Right lobe of liver (tissue), 6 donors: ENCODE data around the gene DCDC2C. TPM values are rescaled to one million over a fixed set of nuclear protein-coding genes. Genes with fewer than 3 reads are reported as not detected.
"Not testable (repeated sequence)": the region's sequence is repeated elsewhere in the genome, so short reads cannot be mapped to it uniquely, and the experiment has no call there.

Experiments used
- ATAC-seq, 4 donors: fragments of 200-7000 bp; cut with Tn5 transposase; one replicate each; pipeline ENCODE4 v1.9.1; 2020; ENCODE audit warnings: mild to moderate bottlenecking in 4 of 4, moderate library complexity in 4 of 4
- DNase-seq, 3 donors: peaks; one replicate each; pipeline ENCODE4 v3.0.0-alpha.2; 2020
- H3K27ac ChIP-seq, 3 donors: fragments of 200-600 bp; one replicate each; pipeline ENCODE4 v1.8.0; 2022
- H3K27me3 ChIP-seq, 2 donors: fragments of 200-600 bp; one replicate each; pipeline ENCODE4 v1.8.0; 2022
- H3K36me3 ChIP-seq, 4 donors: fragments of 200-600 bp; sonication (generic) in 1 of 4; one replicate each; pipeline versions ENCODE4 v1.5.1 to v1.8.0; 2017 to 2022; ENCODE audit warnings: control low read depth in 1 of 4
- H3K4me1 ChIP-seq, 4 donors: fragments of 200-600 bp; sonication (generic) in 1 of 4; one replicate each; pipeline versions ENCODE4 v1.5.1 to v1.8.0; 2017 to 2022; ENCODE audit warnings: control low read depth in 1 of 4
- H3K4me3 ChIP-seq, 3 donors: fragments of 200-600 bp; one replicate each; pipeline ENCODE4 v1.8.0; 2022
- H3K9me3 ChIP-seq, 4 donors: fragments of 200-600 bp; sonication (generic) in 1 of 4; one replicate each; pipeline versions ENCODE4 v1.5.1 to v1.8.0; 2017 to 2022; ENCODE audit warnings: control low read depth in 1 of 4
- POLR2A ChIP-seq: fragments of 450-650 bp; IDR thresholded peaks from one replicate; pipeline ENCODE4 v1.6.1; 2017; ENCODE audit warnings: antibody characterized with exemption, mild to moderate bottlenecking
- WGBS: methylation state at CpG from one replicate; pipeline ENCODE4 v1.1.6; 2018; ENCODE audit warnings: low coverage, low lambda C conversion rate; ENCODE audit not compliant: insufficient coverage; ENCODE audit errors: missing lambda C conversion rate; 5-methylcytosine and 5-hydroxymethylcytosine counted together
- intact Hi-C, 2 donors: fragments of 100-400 bp; cut with DNase I; formaldehyde crosslinking; loops; one replicate each; pipeline versions ENCODE4 v1.11.2 to v1.14.1; 2022
- total RNA-seq, 6 experiments: library from RNA; depleted of rRNA in 2 of 6; stranded (reverse); fragments of >200 nt in 2 of 6; fragmentation: NEBNext Ultra II Directional in 3 of 6; extraction: Animal tissue kit (Norgen Biotek cat#: 25700) in 3 of 6; gene quantifications; one replicate each; pipeline versions ENCODE4 v1.1.0 to v1.2.4, GENCODE V29; 2016 to 2023
- TF ChIP-seq, protein P1 (sequence below), 4 donors: fragments of 200-600 bp in 3 of 4; fragments of 450-650 bp in 1 of 4; IDR thresholded peaks; one replicate each; pipeline versions ENCODE4 v1.5.1 to v1.8.0; 2016 to 2022; ENCODE audit warnings: antibody characterized with exemption in 4 of 4, mild to moderate bottlenecking in 2 of 4
- donor health status: DM: no; HTN: yes; CAD: no.
- donor health status: DM: no; HTN: no; CAD: no.
- donor health status: DM: no; HTN: no; CAD: no.
- donor health status: DM: no; HTN: yes; CAD: no.
- donor health status: DM: no; HTN: yes; CAD: no.

Gene DCDC2C
- total RNA-seq, 6 experiments from 2014 or later, result not detected

DNA sequence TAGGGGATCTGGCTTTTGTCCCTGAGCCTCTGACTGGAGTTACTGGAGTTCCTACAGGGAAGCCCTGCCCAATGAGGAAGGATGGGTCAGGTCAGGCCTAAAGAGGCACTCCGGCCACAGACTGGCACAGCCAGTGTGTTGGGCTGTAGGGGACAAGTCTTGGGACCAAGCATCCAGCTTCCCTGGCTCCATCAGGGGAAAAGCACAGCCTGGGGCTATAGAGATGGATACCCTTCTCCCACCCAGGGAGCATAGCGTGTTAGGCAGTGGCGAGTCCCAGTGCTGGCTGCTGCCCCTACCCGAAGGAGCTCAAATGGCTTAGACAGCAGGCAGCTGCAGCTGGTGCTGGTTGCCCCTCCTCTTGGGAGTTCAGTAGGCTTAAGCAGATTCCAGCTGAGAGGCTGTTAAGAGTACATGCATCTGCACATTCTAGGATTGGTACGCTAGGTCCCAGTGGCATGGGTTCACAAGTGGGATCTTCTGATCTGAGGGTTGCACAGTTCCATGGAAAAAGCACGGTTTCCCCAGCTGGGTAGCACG, 111.4 kb downstream of the DCDC2C start:
- Histone ChIP-seq H3K36me3 (no peaks in the 10 kb centered on the region), H3K27ac (no peak overlapping the region), H3K9me3 (no peaks in the 10 kb centered on the region), H3K4me3 (no peak overlapping the region), H3K4me1 (no peaks in the 10 kb centered on the region), H3K27me3 (no peaks in the 10 kb centered on the region)
- WGBS, result no CpG with 5 or more reads among the region's 7 CpGs
- intact Hi-C loops, result no loop called here
- DNase-seq (no peak), ATAC-seq (no peak)
- TF ChIP-seq, protein P1, sequence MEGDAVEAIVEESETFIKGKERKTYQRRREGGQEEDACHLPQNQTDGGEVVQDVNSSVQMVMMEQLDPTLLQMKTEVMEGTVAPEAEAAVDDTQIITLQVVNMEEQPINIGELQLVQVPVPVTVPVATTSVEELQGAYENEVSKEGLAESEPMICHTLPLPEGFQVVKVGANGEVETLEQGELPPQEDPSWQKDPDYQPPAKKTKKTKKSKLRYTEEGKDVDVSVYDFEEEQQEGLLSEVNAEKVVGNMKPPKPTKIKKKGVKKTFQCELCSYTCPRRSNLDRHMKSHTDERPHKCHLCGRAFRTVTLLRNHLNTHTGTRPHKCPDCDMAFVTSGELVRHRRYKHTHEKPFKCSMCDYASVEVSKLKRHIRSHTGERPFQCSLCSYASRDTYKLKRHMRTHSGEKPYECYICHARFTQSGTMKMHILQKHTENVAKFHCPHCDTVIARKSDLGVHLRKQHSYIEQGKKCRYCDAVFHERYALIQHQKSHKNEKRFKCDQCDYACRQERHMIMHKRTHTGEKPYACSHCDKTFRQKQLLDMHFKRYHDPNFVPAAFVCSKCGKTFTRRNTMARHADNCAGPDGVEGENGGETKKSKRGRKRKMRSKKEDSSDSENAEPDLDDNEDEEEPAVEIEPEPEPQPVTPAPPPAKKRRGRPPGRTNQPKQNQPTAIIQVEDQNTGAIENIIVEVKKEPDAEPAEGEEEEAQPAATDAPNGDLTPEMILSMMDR (IDR thresholded peaks at IDR 0.05), result no peak
- TF ChIP-seq POLR2A, result no peak

DNA sequence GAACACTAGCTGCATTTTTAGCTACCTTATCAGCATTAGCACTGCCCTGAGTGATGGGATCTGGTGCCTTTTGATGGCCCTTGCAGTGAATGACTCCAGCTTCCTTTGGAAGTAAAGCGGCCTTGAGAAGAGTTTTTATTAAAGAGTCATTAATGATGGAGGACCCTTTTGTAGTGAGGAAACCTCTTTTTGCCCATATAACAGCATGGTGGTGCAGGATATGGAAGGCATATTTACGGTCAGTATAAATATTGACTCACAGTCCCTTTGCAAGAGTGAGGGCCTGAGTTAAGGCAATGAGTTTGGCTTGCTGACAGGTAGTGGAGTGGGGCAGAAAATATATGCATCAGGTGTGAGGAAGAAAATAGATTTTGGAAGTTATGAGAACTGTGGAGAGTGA, 113.8 kb downstream of the DCDC2C start:
- H3K27ac ChIP-seq, ATAC-seq, H3K36me3 ChIP-seq, H3K9me3 ChIP-seq, H3K27me3 ChIP-seq, DNase-seq, H3K4me1 ChIP-seq, H3K4me3 ChIP-seq, intact Hi-C loops: not testable (repeated sequence)
- 51% methylated on average over 2 of the region's 2 CpGs for WGBS

DNA sequence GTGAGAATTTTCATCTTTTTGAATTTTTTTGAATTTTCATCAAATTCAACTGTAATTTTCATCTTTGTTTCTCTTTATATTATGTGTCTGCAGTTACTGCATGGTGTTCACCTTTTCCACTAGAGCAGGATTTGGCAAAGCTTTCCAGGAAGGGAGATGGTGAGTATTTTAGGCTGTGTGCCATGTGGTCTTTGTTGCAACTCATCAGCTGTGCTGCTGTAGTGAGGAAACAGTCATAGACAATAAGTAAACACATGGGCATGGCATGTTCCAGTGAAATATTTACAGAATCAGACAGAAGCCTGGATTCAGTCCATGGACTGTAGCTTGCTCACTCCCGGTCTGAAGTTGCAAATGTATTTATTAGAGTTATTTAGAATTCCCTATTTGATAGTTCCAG, 120.4 kb downstream of the DCDC2C start:
- DNase-seq (peak in 1 of 3 donors; percentile 68), ATAC-seq (peak; percentile 88 to 99 (median 96))
- intact Hi-C loops, result no loop called here
- H3K27me3 ChIP-seq, result no peaks in the 10 kb centered on the region
- no peak overlapping the region for H3K4me3 ChIP-seq
- no peak for TF ChIP-seq POLR2A
- TF ChIP-seq, protein P1 (IDR thresholded peaks at IDR 0.05), result no peak
- WGBS, result 10% methylated on average over 1 of the region's 1 CpG
- no peaks in the 10 kb centered on the region for H3K4me1 ChIP-seq
- no peaks in the 10 kb centered on the region for H3K9me3 ChIP-seq
- H3K27ac ChIP-seq, result no peak overlapping the region
- H3K36me3 ChIP-seq, result no peaks in the 10 kb centered on the region

DNA sequence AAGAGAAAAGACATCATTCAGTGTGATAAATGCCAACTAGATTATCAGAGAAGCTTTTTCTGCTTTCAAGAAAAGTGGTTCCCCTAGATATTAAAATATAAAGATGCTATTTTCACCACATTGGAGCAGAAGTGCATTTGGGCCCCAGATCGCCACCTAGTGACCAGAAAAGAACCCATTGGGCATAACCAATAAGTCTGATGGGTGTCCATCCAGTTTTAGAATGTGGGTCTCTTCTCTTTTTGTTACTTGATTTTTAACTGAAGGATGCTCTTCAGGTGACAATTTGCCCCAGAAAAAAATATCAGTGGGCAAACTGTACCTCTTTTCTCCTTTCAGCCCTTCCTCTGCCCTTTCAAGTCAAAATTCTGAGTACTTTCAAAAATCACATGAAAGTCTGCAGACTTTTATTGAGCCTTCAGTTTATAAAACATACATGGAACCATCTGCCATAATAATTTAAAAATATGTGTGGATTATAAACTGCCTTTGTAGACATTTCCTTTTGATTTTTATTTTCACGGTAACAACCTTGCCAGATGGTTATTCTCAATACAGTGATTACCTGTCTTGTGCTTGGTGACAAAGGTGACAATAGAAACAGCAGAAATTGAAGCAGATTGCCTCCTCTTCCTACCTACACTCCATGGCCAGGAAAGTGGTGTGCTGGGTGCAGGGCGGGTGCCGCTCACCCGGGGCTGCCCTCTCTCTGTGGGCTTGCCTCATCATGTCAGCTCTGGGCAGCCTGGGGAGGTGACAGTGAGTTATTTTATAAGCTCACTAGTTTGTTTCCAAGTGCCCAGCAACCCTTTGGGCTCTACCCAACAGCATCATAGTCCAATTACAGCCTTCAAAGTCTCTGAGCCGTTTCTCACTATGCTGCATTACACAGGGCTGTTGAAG, 124.5 kb downstream of the DCDC2C start:
- TF ChIP-seq, protein P1 (IDR thresholded peaks at IDR 0.05), result peak; percentile 47 to 75 (median 66)
- no peak for TF ChIP-seq POLR2A
- H3K4me1 ChIP-seq, result no peaks in the 10 kb centered on the region
- ATAC-seq (peak; percentile 48 to 62 (median 57)), DNase-seq (peak in 1 of 3 donors; percentile 28)
- intact Hi-C loops, result no loop called here
- no peak overlapping the region for H3K4me3 ChIP-seq
- H3K27me3 ChIP-seq, result no peaks in the 10 kb centered on the region
- H3K9me3 ChIP-seq, result no peaks in the 10 kb centered on the region
- no peaks in the 10 kb centered on the region for H3K36me3 ChIP-seq
- no peak overlapping the region for H3K27ac ChIP-seq
- 49% methylated on average over 5 of the region's 6 CpGs for WGBS

DNA sequence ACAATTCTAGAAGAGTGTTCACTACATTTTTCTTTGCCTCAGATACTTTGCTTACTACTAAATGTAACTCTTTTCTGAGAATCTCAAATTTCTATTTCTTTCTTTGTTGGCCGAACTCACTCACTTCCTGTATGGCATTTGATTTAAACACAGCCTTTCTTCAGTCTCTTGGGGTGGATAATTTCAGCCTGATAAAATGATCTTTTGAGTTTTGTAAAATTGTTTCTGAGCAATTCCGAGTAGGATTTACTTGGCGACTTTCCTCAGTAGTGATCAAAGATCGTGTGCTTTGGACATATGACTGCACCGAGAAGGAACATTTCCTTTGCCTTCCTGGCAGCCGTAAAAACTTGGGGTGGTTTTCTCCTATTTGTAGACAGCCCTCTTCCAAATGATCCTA, 127.4 kb downstream of the DCDC2C start:
- H3K4me3 ChIP-seq, result no peak overlapping the region
- H3K9me3 ChIP-seq, result no peaks in the 10 kb centered on the region
- no peaks in the 10 kb centered on the region for H3K36me3 ChIP-seq
- TF ChIP-seq, protein P1 (IDR thresholded peaks at IDR 0.05), result no peak
- TF ChIP-seq POLR2A, result no peak
- no peak for ATAC-seq
- intact Hi-C loops, result no loop called here
- H3K27ac ChIP-seq, result no peak overlapping the region
- WGBS, result 40% methylated on average over 6 of the region's 6 CpGs
- H3K27me3 ChIP-seq, result no peaks in the 10 kb centered on the region
- no peak for DNase-seq
- H3K4me1 ChIP-seq, result no peaks in the 10 kb centered on the region
